ENCODE measurements around the gene KLHDC7B.

KLHDC7B gene

GRCh38 chr22:50550395-50550794 lies 4.7 kb downstream of the KLHDC7B start:
- DNase-seq, result no peak

GRCh38 chr22:50551160-50551752 lies 5.6 kb downstream of the KLHDC7B start:
- DNase-seq, result no peak

- DNase-seq, result no peak
Observed at GRCh38 chr22:50553310-50553709, 7.6 kb downstream of the KLHDC7B start.

GRCh38 chr22:50556703-50557102 lies 11.0 kb downstream of the KLHDC7B start:
- DNase-seq, result no peak

GRCh38 chr22:50560034-50560433 lies 14.3 kb downstream of the KLHDC7B start:
- DNase-seq, result no peak

GRCh38 chr22:50561401-50562358 lies 16.0 kb downstream of the KLHDC7B start:
- no peak for DNase-seq

GRCh38 chr22:50562523-50563412 lies 17.1 kb downstream of the KLHDC7B start, which contains the start of gene SYCE3:
TSS of gene SYCE3 (minus strand) at chr22:50562919. CDS start at chr22:50556405, 6,514 bp downstream.
- peak; percentile 97 for DNase-seq

- no peak for DNase-seq
Observed at GRCh38 chr22:50563413-50564160, 17.9 kb downstream of the KLHDC7B start.

GRCh38 chr22:50564289-50564688 lies 18.6 kb downstream of the KLHDC7B start:
- no peak for DNase-seq

- no peak for DNase-seq
Observed at GRCh38 chr22:50567721-50568252, 22.1 kb downstream of the KLHDC7B start.

GRCh38 chr22:50568626-50569025 lies 22.9 kb downstream of the KLHDC7B start:
- DNase-seq, result no peak

- no peak for DNase-seq
Observed at GRCh38 chr22:50569041-50569459, 23.4 kb downstream of the KLHDC7B start.

GRCh38 chr22:50569896-50570535 lies 24.3 kb downstream of the KLHDC7B start:
- no peak for DNase-seq

- no peak for DNase-seq
Observed at GRCh38 chr22:50570861-50571260, 25.2 kb downstream of the KLHDC7B start.

- DNase-seq, result no peak
Observed at GRCh38 chr22:50571264-50572175, 25.8 kb downstream of the KLHDC7B start.

- no peak for DNase-seq
Observed at GRCh38 chr22:50572965-50573364, 27.3 kb downstream of the KLHDC7B start.

GRCh38 chr22:50573491-50574382 lies 28.0 kb downstream of the KLHDC7B start:
- DNase-seq, result no peak

GRCh38 chr22:50574383-50574755 lies 28.7 kb downstream of the KLHDC7B start:
- no peak for DNase-seq

- no peak for DNase-seq
Observed at GRCh38 chr22:50575426-50575941, 29.8 kb downstream of the KLHDC7B start.
